IPS-18c (cell line): ENCODE data around the gene ZBTB38.

Experiments
- H3K4me3 ChIP-seq: 2 replicates; pipeline ENCODE4 v1.7.0; 2013; ENCODE audit warnings: low read depth, mild to moderate bottlenecking, low read length, moderate library complexity; ENCODE audit not compliant: insufficient read depth
- H3K9me3 ChIP-seq: one replicate; pipeline ENCODE4 v1.6.1; 2013; ENCODE audit warnings: mild to moderate bottlenecking, low read length, moderate library complexity; ENCODE audit not compliant: control insufficient read depth, insufficient read depth

The ZBTB38 gene

GRCh38 chr3:141336672-141337522 lies 31.4 kb upstream of the ZBTB38 start:
- no peaks in the 10 kb centered on the region for H3K9me3 ChIP-seq
- no peak overlapping the region for H3K4me3 ChIP-seq

DNA sequence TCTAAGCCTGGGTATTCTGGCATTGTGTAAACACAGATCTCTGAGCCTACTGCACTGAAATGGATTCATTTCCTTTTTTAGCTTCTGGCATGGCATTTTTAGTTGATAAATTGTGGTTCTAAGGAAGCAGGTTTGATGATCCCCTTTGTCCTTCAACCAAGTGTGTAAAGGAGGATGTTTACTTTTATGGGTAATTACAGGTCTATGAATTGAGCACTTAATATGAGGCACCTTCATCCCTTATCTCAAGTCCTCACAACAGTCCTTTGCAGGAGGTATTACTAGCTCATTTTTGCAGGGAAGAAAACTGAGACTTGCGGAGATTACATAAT lies 30.8 kb upstream of the ZBTB38 start:
- Histone ChIP-seq H3K9me3 (no peaks in the 10 kb centered on the region), H3K4me3 (no peak overlapping the region)

DNA sequence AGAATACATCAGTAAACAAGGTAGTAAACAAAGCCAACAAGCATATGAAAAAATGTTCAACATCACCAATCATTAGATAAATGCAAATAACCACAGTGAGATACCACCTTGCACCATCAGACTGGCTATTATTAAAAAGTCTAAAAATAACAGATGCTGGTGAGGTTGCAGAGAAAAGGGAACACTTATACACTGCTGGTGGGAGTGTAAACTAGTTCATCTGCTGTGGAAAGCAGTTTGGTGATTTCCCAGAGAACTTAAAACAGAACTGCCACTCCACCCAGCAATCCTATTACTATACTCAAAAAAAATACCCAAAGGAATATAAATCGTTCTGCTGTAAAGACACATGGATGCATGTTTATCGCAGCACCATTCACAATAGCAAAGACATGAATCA lies 30.3 kb upstream of the ZBTB38 start:
- no peaks in the 10 kb centered on the region for H3K9me3 ChIP-seq

GRCh38 chr3:141338881-141339280 lies 29.4 kb upstream of the ZBTB38 start:
- H3K4me3 ChIP-seq: no peak overlapping the region
- H3K9me3 ChIP-seq: no peaks in the 10 kb centered on the region

More for the DNA sequence above, 30.3 kb upstream of the ZBTB38 start:
- H3K4me3 ChIP-seq: no peak overlapping the region

DNA sequence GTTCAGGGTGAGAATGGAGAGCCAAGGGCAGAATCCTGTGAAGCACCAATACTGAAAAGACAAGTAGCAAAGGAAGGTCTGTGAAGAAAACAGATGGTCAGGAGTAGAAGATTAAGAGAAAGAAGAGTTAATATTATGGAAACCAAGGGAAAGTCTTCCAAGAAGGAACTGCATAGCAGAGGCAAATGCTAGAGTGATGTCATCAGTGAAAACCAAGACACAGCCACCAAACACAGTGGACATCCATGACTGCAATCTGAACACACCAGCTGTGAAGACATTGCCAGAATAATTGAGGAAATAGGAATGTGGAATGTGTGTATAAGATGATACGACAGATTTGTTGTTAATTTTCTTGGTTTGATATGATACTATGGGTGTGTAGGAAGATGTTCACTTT lies 26.8 kb upstream of the ZBTB38 start:
- no peak overlapping the region for H3K4me3 ChIP-seq
- H3K9me3 ChIP-seq: no peaks in the 10 kb centered on the region

DNA sequence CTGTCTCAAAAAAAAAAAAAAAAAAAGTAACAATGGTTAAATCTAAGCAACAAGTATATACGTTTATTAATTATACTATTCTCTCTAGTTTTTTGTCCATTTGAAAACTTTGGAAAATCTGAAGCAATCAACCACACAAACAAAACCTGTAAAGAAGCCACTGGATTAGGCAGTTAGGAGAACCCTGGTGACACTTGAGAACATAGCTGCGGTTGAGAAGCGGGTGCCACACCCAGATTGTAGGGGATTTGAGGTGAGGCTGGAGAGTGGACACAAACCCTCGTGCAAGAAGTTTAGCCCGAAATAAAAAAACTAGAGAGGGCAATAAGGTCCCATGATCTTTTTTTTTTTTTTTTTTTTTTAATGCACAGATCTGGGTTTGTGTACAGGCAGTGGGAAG lies 25.9 kb upstream of the ZBTB38 start:
- Histone ChIP-seq H3K4me3 (no peak overlapping the region), H3K9me3 (no peaks in the 10 kb centered on the region)

DNA sequence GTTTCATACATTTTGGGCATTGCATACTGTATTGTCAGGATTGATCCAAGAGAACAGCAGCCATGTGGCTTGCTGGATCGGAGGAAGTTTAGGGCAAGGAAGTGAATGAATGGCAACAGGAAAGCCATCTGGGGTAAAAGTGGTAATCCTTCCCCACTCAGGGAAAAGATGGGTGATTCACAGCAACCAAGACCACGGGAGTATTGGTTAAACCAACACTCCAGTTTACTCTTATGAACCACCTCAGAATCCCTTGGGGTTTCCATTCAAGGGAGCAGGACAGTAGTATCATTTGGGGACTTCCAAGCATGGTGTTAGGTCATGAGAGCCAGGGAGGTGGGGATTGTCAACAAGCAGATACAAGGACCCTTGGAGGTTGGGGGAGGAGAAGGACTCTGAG lies 25.2 kb upstream of the ZBTB38 start:
- Histone ChIP-seq H3K9me3 (no peaks in the 10 kb centered on the region), H3K4me3 (no peak overlapping the region)

DNA sequence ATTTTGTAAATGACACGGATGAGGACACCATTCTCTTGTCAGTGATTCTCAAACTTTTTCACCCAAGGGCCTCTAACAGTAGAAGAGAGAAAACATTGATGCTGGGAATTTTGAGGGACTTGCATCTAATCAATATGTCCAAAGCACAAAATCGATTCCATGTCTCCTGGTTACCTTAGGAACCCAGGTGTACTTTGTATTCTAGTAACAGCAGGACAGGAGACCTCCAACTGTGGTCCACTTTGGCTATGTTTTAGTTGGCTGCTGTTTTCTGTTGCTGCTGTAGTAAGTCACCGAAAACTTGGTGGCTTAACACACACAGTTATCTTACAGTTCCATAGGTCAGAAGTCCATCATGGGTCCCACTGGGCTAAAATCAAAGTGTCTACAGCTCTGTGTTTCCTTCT lies 24.4 kb upstream of the ZBTB38 start:
- H3K4me3 ChIP-seq: no peak overlapping the region
- no peaks in the 10 kb centered on the region for H3K9me3 ChIP-seq

- Histone ChIP-seq H3K4me3 (no peak overlapping the region), H3K9me3 (no peaks in the 10 kb centered on the region)
Observed at GRCh38 chr3:141345528-141345927, 22.8 kb upstream of the ZBTB38 start.

DNA sequence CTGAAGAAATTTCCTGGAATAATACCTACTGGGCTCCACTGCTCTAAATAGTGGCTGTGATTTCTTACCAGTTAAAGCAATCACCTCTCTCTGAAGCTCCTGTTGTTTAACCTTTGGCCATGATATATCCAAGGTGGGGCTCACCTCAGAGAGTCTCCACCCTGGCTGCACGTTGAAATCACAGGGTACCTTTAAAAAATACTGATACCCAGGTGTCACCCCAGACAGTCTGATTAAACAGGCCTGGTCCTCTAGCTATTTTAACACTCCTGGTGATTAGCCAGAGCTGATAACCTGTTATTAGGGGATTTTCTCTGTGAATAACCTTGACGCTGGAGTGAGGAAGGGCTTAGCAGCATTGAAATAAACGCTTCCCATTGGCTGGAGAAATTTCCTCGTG lies 22.3 kb upstream of the ZBTB38 start:
- no peak overlapping the region for H3K4me3 ChIP-seq
- H3K9me3 ChIP-seq: no peaks in the 10 kb centered on the region

DNA sequence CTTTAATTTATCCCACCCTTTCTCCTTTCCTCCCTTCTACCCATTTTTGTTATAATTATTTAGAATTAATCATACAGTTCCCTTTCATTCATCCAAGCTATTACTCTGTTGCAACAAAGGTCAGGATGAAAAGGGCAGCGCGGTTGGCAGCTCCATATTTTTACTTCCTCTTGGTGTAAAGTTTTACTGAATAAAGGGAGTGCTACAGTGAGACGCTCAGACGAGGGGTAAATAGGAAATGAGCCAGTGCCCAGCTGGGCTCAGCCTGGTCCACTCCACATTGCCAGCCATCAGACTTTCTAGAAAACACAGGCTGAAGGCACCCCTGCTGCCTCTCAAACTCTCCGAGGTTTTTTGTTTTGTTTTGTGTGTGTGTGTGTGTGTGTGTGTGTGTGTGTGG lies 21.9 kb upstream of the ZBTB38 start:
- H3K4me3 ChIP-seq: no peak overlapping the region
- H3K9me3 ChIP-seq: no peaks in the 10 kb centered on the region

DNA sequence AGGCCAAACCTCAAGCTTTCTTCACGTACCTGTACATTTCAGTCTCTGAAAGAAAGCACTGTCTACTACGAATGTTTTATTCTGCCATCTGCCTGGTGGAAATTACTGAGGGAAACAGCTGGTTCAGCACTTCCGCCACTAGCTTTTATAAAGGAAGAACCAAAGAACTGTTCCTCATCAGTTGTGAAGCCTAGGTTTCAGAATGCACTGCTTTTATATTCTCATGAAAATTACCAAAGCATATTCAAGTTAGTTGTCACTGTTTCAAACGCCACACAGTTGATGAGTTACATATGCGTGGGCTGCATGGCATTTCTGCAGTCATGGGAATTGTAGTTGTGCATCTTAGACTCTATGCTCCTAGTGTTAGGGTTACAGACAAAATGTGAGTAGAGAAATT lies 21.5 kb upstream of the ZBTB38 start:
- H3K4me3 ChIP-seq: no peak overlapping the region
- H3K9me3 ChIP-seq: no peaks in the 10 kb centered on the region

- Histone ChIP-seq H3K9me3 (no peaks in the 10 kb centered on the region), H3K4me3 (no peak overlapping the region)
Observed at GRCh38 chr3:141348837-141349236, 19.5 kb upstream of the ZBTB38 start.

DNA sequence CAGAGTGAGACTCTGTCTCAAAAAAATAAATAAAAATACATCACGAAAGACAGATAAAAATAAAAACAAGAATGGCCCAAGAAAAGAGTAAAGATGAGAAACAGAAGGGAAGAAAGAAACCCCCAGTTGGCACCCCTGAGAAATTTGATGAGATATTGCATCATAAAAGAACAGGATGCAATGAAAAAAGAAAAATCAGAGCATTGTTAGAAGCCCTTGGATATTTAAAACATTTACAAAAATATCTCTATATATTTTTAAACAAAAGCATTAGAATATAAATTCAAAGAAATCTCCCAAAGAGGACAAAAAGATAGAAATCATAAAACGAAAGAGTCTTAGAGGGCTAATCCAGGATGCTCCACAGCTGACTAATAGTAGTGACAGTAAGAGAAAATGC lies 18.6 kb upstream of the ZBTB38 start:
- Histone ChIP-seq H3K4me3 (no peak overlapping the region), H3K9me3 (no peaks in the 10 kb centered on the region)

GRCh38 chr3:141350666-141351065 lies 17.6 kb upstream of the ZBTB38 start:
- H3K4me3 ChIP-seq: no peak overlapping the region

DNA sequence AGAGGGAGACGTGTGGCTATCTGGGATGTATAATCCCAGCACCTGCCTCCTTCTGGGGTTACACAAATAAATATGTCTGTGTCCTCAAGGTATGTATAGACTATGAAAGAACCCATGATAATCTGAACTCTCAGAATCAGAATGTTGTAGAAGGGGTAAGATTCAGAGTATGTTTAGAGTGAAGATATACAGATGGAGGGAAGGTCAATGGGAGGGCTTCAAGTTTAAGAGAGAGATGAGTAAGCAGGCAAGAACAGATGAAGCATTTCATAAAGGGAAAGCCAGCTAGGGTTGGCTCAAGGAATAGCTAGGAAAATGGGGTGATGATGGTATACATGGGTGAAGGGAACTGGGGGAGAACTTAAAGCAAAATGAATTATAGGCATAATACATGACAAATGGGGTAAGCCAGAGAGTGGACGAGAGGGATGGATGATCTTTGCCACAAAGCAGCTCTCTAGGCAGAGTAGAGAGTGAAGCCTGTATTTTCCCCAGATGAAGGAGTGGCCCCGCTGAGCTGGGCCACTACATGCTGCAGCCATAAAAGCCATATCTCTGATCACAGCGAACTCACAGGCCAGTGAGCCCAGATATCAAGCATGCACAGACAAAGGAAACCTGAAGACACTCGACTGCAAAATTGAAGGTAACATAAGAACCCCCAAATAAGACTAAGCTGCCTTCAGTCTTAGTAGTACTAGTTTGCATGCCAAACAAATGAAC lies 15.9 kb upstream of the ZBTB38 start:
- H3K9me3 ChIP-seq: no peaks in the 10 kb centered on the region
- H3K4me3 ChIP-seq: no peak overlapping the region

More at GRCh38 chr3:141350666-141351065, 17.6 kb upstream of the ZBTB38 start:
- no peaks in the 10 kb centered on the region for H3K9me3 ChIP-seq

- no peak overlapping the region for H3K4me3 ChIP-seq
- H3K9me3 ChIP-seq: no peaks in the 10 kb centered on the region
Observed at GRCh38 chr3:141353652-141354495, 14.4 kb upstream of the ZBTB38 start.

DNA sequence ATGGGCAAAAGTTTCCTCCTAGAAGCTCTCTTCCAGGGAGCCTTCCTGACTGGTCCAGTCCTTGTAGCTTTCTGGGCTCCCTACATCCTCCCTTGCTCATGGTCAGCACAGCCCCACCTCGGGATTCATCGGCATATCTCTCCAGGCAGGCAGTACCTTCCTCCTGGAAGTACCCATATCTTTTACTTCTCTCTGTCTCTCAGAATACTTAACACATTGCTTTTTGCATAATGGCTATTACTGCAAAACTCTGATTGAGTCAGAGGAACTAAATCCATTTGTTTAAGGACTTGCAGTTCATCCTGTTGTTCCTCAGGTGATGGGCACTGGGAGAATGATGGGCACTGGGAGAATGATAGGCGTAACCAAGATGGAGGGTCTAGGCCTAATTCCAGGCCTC lies 13.8 kb upstream of the ZBTB38 start:
- H3K9me3 ChIP-seq: no peaks in the 10 kb centered on the region
- H3K4me3 ChIP-seq: no peak overlapping the region
